ENCODE data around the gene DTL. TPM values are rescaled to one million over a fixed set of nuclear protein-coding genes. Genes with fewer than 3 reads are reported as not detected.

Gene DTL
- total RNA-seq, 2 experiments from 2014 or later, result 61.7 to 64.4 TPM

DNA sequence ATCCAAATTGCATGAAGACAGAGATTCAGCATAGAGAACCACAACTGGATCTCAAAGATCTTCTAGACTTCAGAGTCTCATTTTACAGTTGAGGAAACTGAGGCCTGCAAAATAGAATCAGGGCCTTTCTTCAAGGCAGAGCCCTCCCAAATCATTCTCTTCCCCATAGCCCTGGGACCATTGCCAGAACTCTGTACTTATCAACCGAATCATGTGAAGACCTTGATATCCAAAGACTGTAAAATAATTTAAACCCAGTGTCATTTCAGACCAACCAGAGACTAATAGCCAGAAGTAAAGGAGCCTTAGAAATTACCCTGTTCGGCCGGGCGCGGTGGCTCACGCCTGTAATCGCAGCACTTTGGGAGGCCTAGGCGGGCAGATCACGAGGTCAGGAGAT is 90.1 kb downstream of the DTL start:
- Histone ChIP-seq H4K20me1 (ENCODE audit: insufficient read depth, low read length) (no peaks in the 10 kb centered on the region), H3K4me1 (ENCODE audit: insufficient read depth, low read length, poor library complexity, severe bottlenecking) (no peaks in the 10 kb centered on the region), H2AFZ (ENCODE audit: low read length) (no peak overlapping the region), H3K79me2 (ENCODE audit: insufficient read depth, low read depth, low read length) (no peaks in the 10 kb centered on the region), H3K9me3 (ENCODE audit: low read length) (no peaks in the 10 kb centered on the region), H3K36me3 (ENCODE audit: insufficient read depth, low read length) (peaks cover 31% of the 10 kb centered on the region), H3K9me2 (ENCODE audit: insufficient read depth, low read length) (no peaks in the 10 kb centered on the region), H3K4me3 (ENCODE audit: low read depth, low read length, poor library complexity, severe bottlenecking) (no peak overlapping the region), H3K4me2 (ENCODE audit: low read length) (no peak overlapping the region), H3K27ac (ENCODE audit: low read depth, low read length, poor library complexity, severe bottlenecking) (no peak overlapping the region)
- BruUV-seq (replicated peaks), result no TSS peak
- no peak for DNase-seq (ENCODE audit: low spot score)
- intact Hi-C loops (cut with micrococcal nuclease; ENCODE audit: unreplicated experiment), result no loop called here
- TF ChIP-seq EZH2phosphoT487 (IDR thresholded peaks at IDR 0.05; ENCODE audit: borderline replicate concordance, low read depth, low read length) (no peak), CTCF (conservative IDR thresholded peaks at IDR 0.05; ENCODE audit: low read length) (no peak)
- ChIA-PET CTCF (ENCODE audit: unreplicated experiment) (no interaction called here), POLR2A (interaction anchor here (0.6 to 1.0 kb wide), 2 partner anchors 37 to 422 kb away, joined by 3 to 5 read pairs; no protein-coding TSS in a partner anchor)

DNA sequence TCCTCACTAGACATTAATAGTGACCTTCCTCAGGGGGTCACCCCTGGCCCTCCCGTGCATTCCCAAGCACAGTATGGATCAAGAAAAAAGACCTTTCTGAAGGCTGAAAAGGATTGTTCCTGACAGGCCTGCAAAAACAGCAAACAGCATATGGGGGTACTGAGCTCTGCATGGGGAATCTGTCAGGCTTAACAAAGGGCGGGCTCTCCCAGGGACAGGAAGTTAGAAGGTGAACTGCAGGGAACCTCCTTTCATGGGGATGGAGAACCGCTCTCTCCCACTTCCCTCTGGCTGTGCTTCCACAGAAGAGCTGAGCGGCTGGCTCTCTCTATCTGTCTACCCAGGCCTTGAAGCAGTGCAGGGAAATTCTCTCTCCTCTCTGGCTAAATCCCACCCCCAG is 91.7 kb downstream of the DTL start:
- no peak overlapping the region for H3K4me3 ChIP-seq (ENCODE audit: low read depth, low read length, poor library complexity, severe bottlenecking)
- TF ChIP-seq EZH2phosphoT487 (IDR thresholded peaks at IDR 0.05; ENCODE audit: borderline replicate concordance, low read depth, low read length), result no peak
- POLR2A ChIA-PET, result interaction anchor here (0.5 to 1.2 kb wide), 5 partner anchors 11 to 157 kb away, joined by 3 to 6 read pairs (median 4); no protein-coding TSS in a partner anchor
- peaks cover 42% of the 10 kb centered on the region for H3K36me3 ChIP-seq (ENCODE audit: insufficient read depth, low read length)
- H3K4me2 ChIP-seq (ENCODE audit: low read length), result no peak overlapping the region
- no peaks in the 10 kb centered on the region for H3K9me2 ChIP-seq (ENCODE audit: insufficient read depth, low read length)
- H3K9me3 ChIP-seq (ENCODE audit: low read length), result no peaks in the 10 kb centered on the region
- no peak overlapping the region for H2AFZ ChIP-seq (ENCODE audit: low read length)
- no TSS peak for BruUV-seq (replicated peaks)
- intact Hi-C loops (cut with micrococcal nuclease; ENCODE audit: unreplicated experiment), result no loop called here
- no peaks in the 10 kb centered on the region for H3K4me1 ChIP-seq (ENCODE audit: insufficient read depth, low read length, poor library complexity, severe bottlenecking)
- DNase-seq (ENCODE audit: low spot score), result no peak
- CTCF ChIA-PET (ENCODE audit: unreplicated experiment), result no interaction called here
- H4K20me1 ChIP-seq (ENCODE audit: insufficient read depth, low read length), result no peaks in the 10 kb centered on the region
- H3K79me2 ChIP-seq (ENCODE audit: insufficient read depth, low read depth, low read length), result no peaks in the 10 kb centered on the region
- H3K27ac ChIP-seq (ENCODE audit: low read depth, low read length, poor library complexity, severe bottlenecking), result no peak overlapping the region

GRCh38 chr1:212129781-212130180 is 94.2 kb downstream of the DTL start:
- no peaks in the 10 kb centered on the region for H3K9me2 ChIP-seq (ENCODE audit: insufficient read depth, low read length)
- no peaks in the 10 kb centered on the region for H3K4me1 ChIP-seq (ENCODE audit: insufficient read depth, low read length, poor library complexity, severe bottlenecking)
- BruUV-seq (replicated peaks), result no TSS peak
- TF ChIP-seq EZH2phosphoT487 (IDR thresholded peaks at IDR 0.05; ENCODE audit: borderline replicate concordance, low read depth, low read length), result no peak
- no peak for TF ChIP-seq CTCF (conservative IDR thresholded peaks at IDR 0.05; ENCODE audit: low read length)
- peaks cover 53% of the 10 kb centered on the region for H3K36me3 ChIP-seq (ENCODE audit: insufficient read depth, low read length)
- H3K4me3 ChIP-seq (ENCODE audit: low read depth, low read length, poor library complexity, severe bottlenecking), result no peak overlapping the region
- H3K9me3 ChIP-seq (ENCODE audit: low read length), result no peaks in the 10 kb centered on the region
- H3K79me2 ChIP-seq (ENCODE audit: insufficient read depth, low read depth, low read length), result no peaks in the 10 kb centered on the region
- DNase-seq (ENCODE audit: low spot score), result no peak
- H3K4me2 ChIP-seq (ENCODE audit: low read length), result no peak overlapping the region
- ChIA-PET CTCF (ENCODE audit: unreplicated experiment) (interaction anchor here (0.7 kb wide), 1 partner anchor 32 kb away, joined by 3 read pairs; no protein-coding TSS in a partner anchor), POLR2A (no interaction called here)
- H3K27ac ChIP-seq (ENCODE audit: low read depth, low read length, poor library complexity, severe bottlenecking), result no peak overlapping the region
- intact Hi-C loops (cut with micrococcal nuclease; ENCODE audit: unreplicated experiment), result no loop called here
- H4K20me1 ChIP-seq (ENCODE audit: insufficient read depth, low read length), result no peaks in the 10 kb centered on the region
- no peak overlapping the region for H2AFZ ChIP-seq (ENCODE audit: low read length)

All from OCI-LY7 (cell line).